Lower leg skin (tissue), 4 donors: Measurements from ENCODE around the gene MYO9B. TPM values are rescaled to one million over a fixed set of nuclear protein-coding genes. Genes with fewer than 3 reads are reported as not detected.

Experiments used
- DNase-seq, 2 donors: peaks; one replicate each; pipeline ENCODE4 v3.0.0-alpha.2; 2019; ENCODE audit warnings: low spot score in 2 of 2
- H3K4me3 ChIP-seq: fragments of 200-600 bp; sonication (generic); 2 replicates; pipeline ENCODE4 v1.5.1; 2017; ENCODE audit warnings: mild to moderate bottlenecking, low read depth; ENCODE audit not compliant: poor library complexity, severe bottlenecking
- POLR2A ChIP-seq, 2 donors: fragments of 450-650 bp; IDR thresholded peaks; one replicate each; pipeline ENCODE4 v1.6.1; 2016 to 2017; ENCODE audit warnings: antibody characterized with exemption in 2 of 2, mild to moderate bottlenecking in 1 of 2, moderate library complexity in 1 of 2
- WGBS, 2 donors: methylation state at CpG; one replicate each; pipeline ENCODE4 v1.1.5; 2018; 5-methylcytosine and 5-hydroxymethylcytosine counted together
- intact Hi-C: fragments of 100-400 bp; cut with DNase I; formaldehyde crosslinking; loops from one replicate; pipeline ENCODE4 v1.15.0; 2023; ENCODE audit warnings: low total_unique reads
- total RNA-seq, 4 donors: library from RNA; depleted of rRNA; stranded (reverse); fragments of >200 nt; gene quantifications; one replicate each; pipeline ENCODE4 v1.1.0, GENCODE V29; 2016
- TF ChIP-seq, protein P1 (sequence below), 3 donors: fragments of 450-650 bp; IDR thresholded peaks; one replicate each; pipeline ENCODE4 v1.5.1; 2016; ENCODE audit warnings: antibody characterized with exemption in 3 of 3, mild to moderate bottlenecking in 3 of 3, moderate library complexity in 2 of 3

The MYO9B gene
- total RNA-seq, 4 donors from 2014 or later, result 29.2 to 63.1 (median 43.5) TPM

- intact Hi-C loops, result no loop called here
- no peak for DNase-seq
- H3K4me3 ChIP-seq, result no peak overlapping the region
- TF ChIP-seq POLR2A (IDR thresholded peaks at IDR 0.05), result no peak
- TF ChIP-seq, protein P1, sequence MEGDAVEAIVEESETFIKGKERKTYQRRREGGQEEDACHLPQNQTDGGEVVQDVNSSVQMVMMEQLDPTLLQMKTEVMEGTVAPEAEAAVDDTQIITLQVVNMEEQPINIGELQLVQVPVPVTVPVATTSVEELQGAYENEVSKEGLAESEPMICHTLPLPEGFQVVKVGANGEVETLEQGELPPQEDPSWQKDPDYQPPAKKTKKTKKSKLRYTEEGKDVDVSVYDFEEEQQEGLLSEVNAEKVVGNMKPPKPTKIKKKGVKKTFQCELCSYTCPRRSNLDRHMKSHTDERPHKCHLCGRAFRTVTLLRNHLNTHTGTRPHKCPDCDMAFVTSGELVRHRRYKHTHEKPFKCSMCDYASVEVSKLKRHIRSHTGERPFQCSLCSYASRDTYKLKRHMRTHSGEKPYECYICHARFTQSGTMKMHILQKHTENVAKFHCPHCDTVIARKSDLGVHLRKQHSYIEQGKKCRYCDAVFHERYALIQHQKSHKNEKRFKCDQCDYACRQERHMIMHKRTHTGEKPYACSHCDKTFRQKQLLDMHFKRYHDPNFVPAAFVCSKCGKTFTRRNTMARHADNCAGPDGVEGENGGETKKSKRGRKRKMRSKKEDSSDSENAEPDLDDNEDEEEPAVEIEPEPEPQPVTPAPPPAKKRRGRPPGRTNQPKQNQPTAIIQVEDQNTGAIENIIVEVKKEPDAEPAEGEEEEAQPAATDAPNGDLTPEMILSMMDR (IDR thresholded peaks at IDR 0.05), result no peak
- 91 to 98% methylated on average over 5 to 11 of the region's 12 CpGs for WGBS, 2 donors
Observed at GRCh38 chr19:17128403-17128802, 52.8 kb downstream of the MYO9B start.

- DNase-seq, result no peak
- WGBS, 2 donors, result 84 to 90% methylated on average over 9 of the region's 9 CpGs
- H3K4me3 ChIP-seq, result no peak overlapping the region
- TF ChIP-seq, protein P1 (IDR thresholded peaks at IDR 0.05), result no peak
- no peak for TF ChIP-seq POLR2A (IDR thresholded peaks at IDR 0.05)
- intact Hi-C loops, result no loop called here
Observed at GRCh38 chr19:17128820-17129219, 53.2 kb downstream of the MYO9B start.

DNA sequence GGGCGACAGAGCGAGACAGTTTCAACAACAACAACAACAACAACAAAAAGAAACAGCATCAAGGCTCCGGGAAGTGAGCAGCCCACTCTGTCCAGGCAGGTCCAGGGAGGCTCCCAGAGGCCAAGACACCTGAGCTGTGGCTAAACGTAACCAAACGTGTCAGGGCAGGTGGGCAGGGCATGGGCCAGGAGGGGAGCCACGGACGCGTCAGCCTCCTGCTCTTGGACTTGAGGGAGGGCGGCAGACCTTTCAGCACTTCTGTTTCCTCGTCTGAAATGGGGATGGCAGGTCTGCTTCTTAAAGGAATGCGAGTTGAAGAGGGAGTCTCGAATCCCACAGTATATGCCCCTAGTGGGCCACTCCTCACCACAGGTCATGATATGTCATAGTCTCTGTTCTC lies 53.8 kb downstream of the MYO9B start:
- WGBS, 2 donors, result 71 to 78% methylated on average over 12 of the region's 12 CpGs
- TF ChIP-seq, protein P1 (IDR thresholded peaks at IDR 0.05), result no peak
- no peak overlapping the region for H3K4me3 ChIP-seq
- no peak for DNase-seq
- intact Hi-C loops, result no loop called here

DNA sequence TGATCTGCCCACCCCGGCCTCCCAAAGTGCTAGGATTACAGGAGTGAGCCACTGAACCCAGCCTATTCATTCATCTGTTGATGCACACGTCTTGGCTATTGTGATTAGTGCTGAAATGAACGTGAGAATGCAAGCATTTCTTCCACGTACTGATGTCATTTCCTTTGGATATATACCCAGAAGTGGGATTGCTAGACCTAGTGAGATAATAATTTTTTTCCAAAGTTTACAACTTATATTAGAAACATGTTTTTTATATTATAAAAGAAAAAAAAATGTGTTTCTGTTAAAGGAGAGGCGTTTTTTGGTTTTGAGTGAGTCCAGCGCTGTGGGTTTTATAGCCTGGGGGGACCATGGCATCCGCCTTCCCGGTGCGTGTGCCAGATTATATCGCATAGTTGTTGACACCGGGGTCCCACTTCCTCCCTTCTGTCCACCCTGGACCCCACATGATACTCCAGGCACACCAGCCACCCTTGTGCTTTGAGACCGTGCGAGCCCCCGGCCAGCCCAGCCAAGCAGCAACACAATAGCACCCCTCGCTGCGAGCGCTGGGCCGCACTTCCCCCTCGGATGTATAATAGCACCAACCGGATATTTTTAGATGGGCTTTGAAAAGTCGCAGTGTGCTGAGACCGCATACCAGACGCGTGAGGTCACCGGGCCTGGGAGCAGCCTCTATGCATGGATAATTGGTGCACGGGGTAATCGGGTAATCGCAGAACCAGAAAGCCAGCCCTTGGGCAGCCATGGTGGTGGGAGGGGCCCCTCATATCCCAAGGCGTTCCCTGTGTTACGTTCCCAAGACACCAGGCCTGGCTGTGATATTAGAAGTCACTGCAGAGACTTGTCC lies 59.6 kb downstream of the MYO9B start:
- 12 to 15% methylated on average over 30 of the region's 30 CpGs for WGBS, 2 donors
- intact Hi-C loops, result no loop called here
- H3K4me3 ChIP-seq, result no peak overlapping the region
- TF ChIP-seq POLR2A (IDR thresholded peaks at IDR 0.05), result no peak
- TF ChIP-seq, protein P1 (IDR thresholded peaks at IDR 0.05), result no peak
- DNase-seq, result peak; percentile 87 to 98

- no peak overlapping the region for H3K4me3 ChIP-seq
- 34 to 42% methylated on average over 9 of the region's 9 CpGs for WGBS, 2 donors
- intact Hi-C loops, result no loop called here
- TF ChIP-seq POLR2A (IDR thresholded peaks at IDR 0.05), result no peak
- TF ChIP-seq, protein P1 (IDR thresholded peaks at IDR 0.05), result no peak
- DNase-seq, result no peak
Observed at GRCh38 chr19:17136021-17136420, 60.4 kb downstream of the MYO9B start.
